K562 (cell line): Measurements from ENCODE around the gene NABP2. TPM values are rescaled to one million over a fixed set of nuclear protein-coding genes. Genes with fewer than 3 reads are reported as not detected.

Experiments
- ADNP ChIP-seq: fragments of 200-800 bp; sonication (Bioruptor generic); IDR thresholded peaks from 2 replicates; pipeline ENCODE4 v1.6.1; 2016; ENCODE audit warnings: missing genetic modification characterization, missing compliant biosample characterization
- DMBX1 ChIP-seq: fragments of 250-450 bp; sonication (Bioruptor Pico); IDR thresholded peaks from 2 replicates; pipeline ENCODE4 v1.8.0; 2022; ENCODE audit warnings: inconsistent platforms, mild to moderate bottlenecking, moderate library complexity, borderline replicate concordance
- ERF ChIP-seq: fragments of 450-650 bp; formaldehyde crosslinking; IDR thresholded peaks from 2 replicates; pipeline ENCODE4 v1.4.0; 2020; ENCODE audit warnings: mild to moderate bottlenecking, mixed read lengths
- FOXA1 ChIP-seq: fragments of 450-650 bp; IDR thresholded peaks from 2 replicates; pipeline ENCODE4 v1.6.1; 2016; ENCODE audit warnings: mild to moderate bottlenecking, borderline replicate concordance
- HDAC1 ChIP-seq, 2 experiments: fragments of 450-650 bp; IDR thresholded peaks; 2 replicates each; pipeline ENCODE4 v1.6.1; 2016 to 2017; ENCODE audit warnings: inconsistent platforms in 1 of 2, mild to moderate bottlenecking in 1 of 2, moderate library complexity in 1 of 2
- HNRNPL ChIP-seq: fragments of 200-400 bp; formaldehyde crosslinking; IDR thresholded peaks from 2 replicates; pipeline ENCODE4 v1.6.1; 2017; ENCODE audit warnings: low read depth, mild to moderate bottlenecking, low read length
- KAT7 ChIP-seq: sonication (generic); formaldehyde crosslinking; IDR thresholded peaks from 2 replicates; pipeline ENCODE4 v1.8.0; 2022; ENCODE audit warnings: missing genetic modification reagents, mild to moderate bottlenecking, borderline replicate concordance
- MTF1 ChIP-seq: fragments of 250-450 bp; sonication (Bioruptor Pico); IDR thresholded peaks from 2 replicates; pipeline ENCODE4 v1.9.0; 2021; ENCODE audit warnings: moderate library complexity, mild to moderate bottlenecking, inconsistent platforms, borderline replicate concordance
- NCOA2 ChIP-seq, 2 experiments: fragments of 450-650 bp; IDR thresholded peaks; 2 replicates each; pipeline ENCODE4 v1.6.1; 2018; ENCODE audit warnings: mild to moderate bottlenecking in 2 of 2, moderate library complexity in 1 of 2; ENCODE audit not compliant: partially characterized antibody in 2 of 2
- OTX1 ChIP-seq: fragments of 450-650 bp; formaldehyde crosslinking; IDR thresholded peaks from 2 replicates; pipeline ENCODE4 v1.4.0; 2022; ENCODE audit warnings: mild to moderate bottlenecking
- POLR2AphosphoS2 ChIP-seq: IDR thresholded peaks from 2 replicates; pipeline ENCODE4 v1.6.1; 2012; ENCODE audit warnings: low read length, improper control_type of control experiment
- POLR2G ChIP-seq: fragments of 200-400 bp; formaldehyde crosslinking; IDR thresholded peaks from 2 replicates; pipeline ENCODE4 v1.6.1; 2017; ENCODE audit warnings: low read depth, mild to moderate bottlenecking, antibody characterized with exemption, low read length, moderate library complexity
- PURB ChIP-seq: sonication (generic); formaldehyde crosslinking; IDR thresholded peaks from 2 replicates; pipeline ENCODE4 v1.9.0; 2021; ENCODE audit warnings: low read depth, mild to moderate bottlenecking, missing genetic modification reagents
- ZNF282 ChIP-seq: sonication (generic); formaldehyde crosslinking; IDR thresholded peaks from 2 replicates; pipeline ENCODE4 v1.8.1; 2023; ENCODE audit warnings: missing genetic modification reagents
- ZNF354B ChIP-seq: fragments of 250-450 bp; sonication (Bioruptor Pico); IDR thresholded peaks from 2 replicates; pipeline ENCODE4 v1.4.0; 2020
- ZNF431 ChIP-seq: sonication (generic); formaldehyde crosslinking; IDR thresholded peaks from 2 replicates; pipeline ENCODE4 v1.8.0; 2022; ENCODE audit warnings: mild to moderate bottlenecking, missing genetic modification reagents
- polyA plus RNA-seq, 8 experiments: library from polyadenylated mRNA; depleted of rRNA in 4 of 8; stranded (reverse) in 5 of 8; unstranded in 3 of 8; fragments of >200 nt; fragmentation: Nextera tagmentation in 2 of 8; fragmentation: Illumina TruSeq in 1 of 8; extraction: Ambion mirVana in 2 of 8; extraction: Trizol in 1 of 8; gene quantifications; 2 replicates each; pipeline versions ENCODE4 v1.2.1 to v1.2.3, GENCODE V29; 2011 to 2014; ENCODE audit warnings: inconsistent platforms in 1 of 8, missing spikeins in 1 of 8
- total RNA-seq, 7 experiments: library from RNA; depleted of rRNA in 6 of 7; stranded (reverse); fragments of >200 nt in 6 of 7; fragmentation: Illumina TruSeq in 2 of 7; extraction: Trizol in 2 of 7; gene quantifications; 2 replicates each; pipeline versions ENCODE4 v1.2.1 to v1.2.3, GENCODE V29; 2011 to 2021; ENCODE audit warnings: low replicate concordance in 1 of 7
- TF ChIP-seq, protein P1 (sequence below): sonication (generic); formaldehyde crosslinking; IDR thresholded peaks from 2 replicates; pipeline ENCODE4 v1.8.1; 2023; ENCODE audit warnings: mild to moderate bottlenecking, missing genetic modification reagents
- TF ChIP-seq, protein P2 (sequence below): fragments of 450-650 bp; conservative IDR thresholded peaks from 2 replicates; pipeline ENCODE4 v1.6.1; 2016; ENCODE audit warnings: missing genetic modification characterization, low read depth, mild to moderate bottlenecking, control low read depth, missing compliant biosample characterization
- TF ChIP-seq, protein P3 (sequence below): fragments of 450-650 bp; formaldehyde crosslinking; IDR thresholded peaks from 2 replicates; pipeline ENCODE4 v1.4.0; 2020; ENCODE audit warnings: mild to moderate bottlenecking, mixed read lengths
- TF ChIP-seq, protein P4 (sequence below): sonication (generic); formaldehyde crosslinking; IDR thresholded peaks from 2 replicates; pipeline ENCODE4 v1.8.1; 2023; ENCODE audit warnings: mild to moderate bottlenecking, missing genetic modification reagents
- TF ChIP-seq, protein P5 (sequence below): fragments of 250-450 bp; sonication (Bioruptor Pico); IDR thresholded peaks from 2 replicates; pipeline ENCODE4 v1.8.0; 2021; ENCODE audit warnings: mild to moderate bottlenecking, moderate library complexity

The NABP2 gene
- total and polyA plus RNA-seq, 9 of the 15 experiments (the other 6 are each of a cell fraction or from before 2014, with no cell fraction given): 11.3 to 60.6 (median 43.5) TPM

DNA sequence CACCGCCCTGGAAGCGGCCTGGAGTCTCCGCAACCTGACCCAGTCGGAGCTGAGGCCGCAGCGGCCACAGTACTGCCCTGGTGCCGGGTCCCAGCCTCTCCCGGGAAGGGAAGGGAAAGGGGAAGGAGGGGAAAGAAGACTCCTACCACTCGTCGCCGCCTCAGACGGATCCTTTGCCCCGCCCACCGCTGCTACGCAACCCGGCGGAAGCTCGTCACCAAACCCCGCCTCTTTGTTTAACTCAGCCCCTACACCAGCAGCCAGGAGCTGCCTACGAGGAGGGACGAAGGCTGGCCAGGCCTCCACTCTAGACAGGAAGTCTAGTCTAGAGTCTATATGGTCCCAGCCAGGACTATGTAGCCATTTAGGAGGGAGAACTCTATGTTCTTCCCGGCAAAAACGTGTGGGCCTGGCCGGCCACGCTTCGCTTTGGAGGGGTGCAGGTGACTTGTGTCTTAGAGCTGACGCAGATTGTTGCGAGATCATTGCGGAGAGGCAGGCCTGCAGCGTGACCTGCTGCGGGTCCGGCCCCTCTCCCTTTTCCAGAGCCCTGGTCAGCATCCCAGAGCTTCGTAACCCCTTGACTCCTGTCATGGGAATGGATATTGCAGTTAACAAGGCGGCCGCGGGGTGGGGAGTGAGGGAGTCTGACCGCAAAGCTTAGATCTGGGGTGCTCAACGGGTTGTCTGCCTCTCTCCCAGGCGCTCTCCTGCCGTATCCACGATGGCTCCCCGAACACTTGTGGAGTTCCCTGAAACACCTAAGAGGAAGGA is 2.2 kb upstream of the NABP2 start, which contains the start of gene RNF41 (continued):
- TF ChIP-seq, protein P1, sequence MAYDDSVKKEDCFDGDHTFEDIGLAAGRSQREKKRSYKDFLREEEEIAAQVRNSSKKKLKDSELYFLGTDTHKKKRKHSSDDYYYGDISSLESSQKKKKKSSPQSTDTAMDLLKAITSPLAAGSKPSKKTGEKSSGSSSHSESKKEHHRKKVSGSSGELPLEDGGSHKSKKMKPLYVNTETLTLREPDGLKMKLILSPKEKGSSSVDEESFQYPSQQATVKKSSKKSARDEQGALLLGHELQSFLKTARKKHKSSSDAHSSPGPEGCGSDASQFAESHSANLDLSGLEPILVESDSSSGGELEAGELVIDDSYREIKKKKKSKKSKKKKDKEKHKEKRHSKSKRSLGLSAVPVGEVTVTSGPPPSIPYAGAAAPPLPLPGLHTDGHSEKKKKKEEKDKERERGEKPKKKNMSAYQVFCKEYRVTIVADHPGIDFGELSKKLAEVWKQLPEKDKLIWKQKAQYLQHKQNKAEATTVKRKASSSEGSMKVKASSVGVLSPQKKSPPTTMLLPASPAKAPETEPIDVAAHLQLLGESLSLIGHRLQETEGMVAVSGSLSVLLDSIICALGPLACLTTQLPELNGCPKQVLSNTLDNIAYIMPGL (CRISPR knock-in tag): no peak
- TF ChIP-seq KAT7 (CRISPR knock-in tag): 0 out of 2 replicates have a peak, but pooled peaks have one; percentile 7
- TF ChIP-seq, protein P2, sequence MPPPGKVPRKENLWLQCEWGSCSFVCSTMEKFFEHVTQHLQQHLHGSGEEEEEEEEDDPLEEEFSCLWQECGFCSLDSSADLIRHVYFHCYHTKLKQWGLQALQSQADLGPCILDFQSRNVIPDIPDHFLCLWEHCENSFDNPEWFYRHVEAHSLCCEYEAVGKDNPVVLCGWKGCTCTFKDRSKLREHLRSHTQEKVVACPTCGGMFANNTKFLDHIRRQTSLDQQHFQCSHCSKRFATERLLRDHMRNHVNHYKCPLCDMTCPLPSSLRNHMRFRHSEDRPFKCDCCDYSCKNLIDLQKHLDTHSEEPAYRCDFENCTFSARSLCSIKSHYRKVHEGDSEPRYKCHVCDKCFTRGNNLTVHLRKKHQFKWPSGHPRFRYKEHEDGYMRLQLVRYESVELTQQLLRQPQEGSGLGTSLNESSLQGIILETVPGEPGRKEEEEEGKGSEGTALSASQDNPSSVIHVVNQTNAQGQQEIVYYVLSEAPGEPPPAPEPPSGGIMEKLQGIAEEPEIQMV (tag): no peak
- TF ChIP-seq NCOA2 (IDR thresholded peaks at IDR 0.05; ENCODE audit: partially characterized antibody in 2 of 2): no peak
- TF ChIP-seq FOXA1: no peak
- TF ChIP-seq POLR2G: peak; percentile 84
- TF ChIP-seq, protein P3, sequence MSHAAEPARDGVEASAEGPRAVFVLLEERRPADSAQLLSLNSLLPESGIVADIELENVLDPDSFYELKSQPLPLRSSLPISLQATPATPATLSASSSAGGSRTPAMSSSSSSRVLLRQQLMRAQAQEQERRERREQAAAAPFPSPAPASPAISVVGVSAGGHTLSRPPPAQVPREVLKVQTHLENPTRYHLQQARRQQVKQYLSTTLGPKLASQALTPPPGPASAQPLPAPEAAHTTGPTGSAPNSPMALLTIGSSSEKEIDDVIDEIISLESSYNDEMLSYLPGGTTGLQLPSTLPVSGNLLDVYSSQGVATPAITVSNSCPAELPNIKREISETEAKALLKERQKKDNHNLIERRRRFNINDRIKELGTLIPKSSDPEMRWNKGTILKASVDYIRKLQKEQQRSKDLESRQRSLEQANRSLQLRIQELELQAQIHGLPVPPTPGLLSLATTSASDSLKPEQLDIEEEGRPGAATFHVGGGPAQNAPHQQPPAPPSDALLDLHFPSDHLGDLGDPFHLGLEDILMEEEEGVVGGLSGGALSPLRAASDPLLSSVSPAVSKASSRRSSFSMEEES (CRISPR knock-in tag): no peak
- TF ChIP-seq ADNP (tag): no peak
- TF ChIP-seq POLR2AphosphoS2: no peak; the same call in 1 of the 2 replicates
- TF ChIP-seq ERF (CRISPR knock-in tag): no peak
- no peak for TF ChIP-seq DMBX1
- no peak for TF ChIP-seq PURB (CRISPR knock-in tag)
- no peak for TF ChIP-seq OTX1 (CRISPR knock-in tag)
- TF ChIP-seq ZNF282 (CRISPR knock-in tag): no peak
- TF ChIP-seq HDAC1 (IDR thresholded peaks at IDR 0.05): peak in 1 of 2 experiments; percentile 30; a peak in 2 of 4 replicates
- TF ChIP-seq HNRNPL: no peak
- TF ChIP-seq, protein P4, sequence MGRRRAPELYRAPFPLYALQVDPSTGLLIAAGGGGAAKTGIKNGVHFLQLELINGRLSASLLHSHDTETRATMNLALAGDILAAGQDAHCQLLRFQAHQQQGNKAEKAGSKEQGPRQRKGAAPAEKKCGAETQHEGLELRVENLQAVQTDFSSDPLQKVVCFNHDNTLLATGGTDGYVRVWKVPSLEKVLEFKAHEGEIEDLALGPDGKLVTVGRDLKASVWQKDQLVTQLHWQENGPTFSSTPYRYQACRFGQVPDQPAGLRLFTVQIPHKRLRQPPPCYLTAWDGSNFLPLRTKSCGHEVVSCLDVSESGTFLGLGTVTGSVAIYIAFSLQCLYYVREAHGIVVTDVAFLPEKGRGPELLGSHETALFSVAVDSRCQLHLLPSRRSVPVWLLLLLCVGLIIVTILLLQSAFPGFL (CRISPR knock-in tag): no peak
- TF ChIP-seq, protein P5, sequence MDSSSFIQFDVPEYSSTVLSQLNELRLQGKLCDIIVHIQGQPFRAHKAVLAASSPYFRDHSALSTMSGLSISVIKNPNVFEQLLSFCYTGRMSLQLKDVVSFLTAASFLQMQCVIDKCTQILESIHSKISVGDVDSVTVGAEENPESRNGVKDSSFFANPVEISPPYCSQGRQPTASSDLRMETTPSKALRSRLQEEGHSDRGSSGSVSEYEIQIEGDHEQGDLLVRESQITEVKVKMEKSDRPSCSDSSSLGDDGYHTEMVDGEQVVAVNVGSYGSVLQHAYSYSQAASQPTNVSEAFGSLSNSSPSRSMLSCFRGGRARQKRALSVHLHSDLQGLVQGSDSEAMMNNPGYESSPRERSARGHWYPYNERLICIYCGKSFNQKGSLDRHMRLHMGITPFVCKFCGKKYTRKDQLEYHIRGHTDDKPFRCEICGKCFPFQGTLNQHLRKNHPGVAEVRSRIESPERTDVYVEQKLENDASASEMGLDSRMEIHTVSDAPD (CRISPR knock-in tag): no peak
- TF ChIP-seq MTF1: no peak
- TF ChIP-seq ZNF431: 0 out of 2 replicates have a peak, but pooled peaks have one; percentile 19
- no peak for TF ChIP-seq ZNF354B (CRISPR knock-in tag)
